ENCODE measurements around the gene CDHR1.

CDHR1 gene

DNA sequence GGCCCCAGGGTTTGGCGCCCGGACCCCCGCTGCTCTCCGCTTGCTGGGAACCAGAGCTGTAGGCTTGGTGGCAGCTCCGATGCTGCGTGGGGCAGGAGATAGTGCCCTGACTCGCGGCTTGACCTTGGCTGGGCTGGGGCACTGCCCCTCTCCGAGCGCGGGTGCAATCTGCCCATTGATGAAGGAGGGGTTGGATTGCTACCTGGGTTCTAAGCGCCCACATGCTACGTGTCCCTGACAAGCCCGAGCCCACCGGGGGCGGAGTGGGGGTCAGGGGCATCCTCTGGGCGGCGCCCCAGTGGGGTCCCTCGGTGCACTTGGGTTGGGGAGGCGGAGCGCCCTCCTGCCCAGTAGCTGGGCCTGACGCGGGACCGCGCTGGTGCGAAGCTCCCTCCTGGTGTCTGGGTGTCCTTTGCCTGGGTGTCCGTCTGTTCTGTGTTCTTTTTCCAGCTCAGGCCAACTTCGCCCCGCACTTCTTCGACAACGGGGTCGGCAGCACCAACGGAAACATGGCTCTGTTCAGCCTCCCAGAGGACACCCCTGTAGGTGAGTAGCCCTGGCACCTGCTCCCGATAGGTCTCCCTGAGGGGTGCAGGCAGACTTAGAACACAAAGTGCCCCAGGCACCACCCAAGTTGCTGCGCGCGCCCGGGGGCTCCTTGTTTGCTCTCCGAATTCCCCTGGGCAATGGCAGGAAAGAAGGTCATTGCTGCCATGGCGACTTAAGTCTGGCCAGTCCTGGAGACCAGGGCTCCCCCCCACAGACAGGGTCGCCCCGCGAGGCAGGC lies 900 bp downstream of the CDHR1 start:
- TF ChIP-seq TAF1 (IDR thresholded peaks at IDR 0.05; ENCODE audit: borderline replicate concordance, insufficient read depth, low read length): no peak
- TF ChIP-seq, protein P1, sequence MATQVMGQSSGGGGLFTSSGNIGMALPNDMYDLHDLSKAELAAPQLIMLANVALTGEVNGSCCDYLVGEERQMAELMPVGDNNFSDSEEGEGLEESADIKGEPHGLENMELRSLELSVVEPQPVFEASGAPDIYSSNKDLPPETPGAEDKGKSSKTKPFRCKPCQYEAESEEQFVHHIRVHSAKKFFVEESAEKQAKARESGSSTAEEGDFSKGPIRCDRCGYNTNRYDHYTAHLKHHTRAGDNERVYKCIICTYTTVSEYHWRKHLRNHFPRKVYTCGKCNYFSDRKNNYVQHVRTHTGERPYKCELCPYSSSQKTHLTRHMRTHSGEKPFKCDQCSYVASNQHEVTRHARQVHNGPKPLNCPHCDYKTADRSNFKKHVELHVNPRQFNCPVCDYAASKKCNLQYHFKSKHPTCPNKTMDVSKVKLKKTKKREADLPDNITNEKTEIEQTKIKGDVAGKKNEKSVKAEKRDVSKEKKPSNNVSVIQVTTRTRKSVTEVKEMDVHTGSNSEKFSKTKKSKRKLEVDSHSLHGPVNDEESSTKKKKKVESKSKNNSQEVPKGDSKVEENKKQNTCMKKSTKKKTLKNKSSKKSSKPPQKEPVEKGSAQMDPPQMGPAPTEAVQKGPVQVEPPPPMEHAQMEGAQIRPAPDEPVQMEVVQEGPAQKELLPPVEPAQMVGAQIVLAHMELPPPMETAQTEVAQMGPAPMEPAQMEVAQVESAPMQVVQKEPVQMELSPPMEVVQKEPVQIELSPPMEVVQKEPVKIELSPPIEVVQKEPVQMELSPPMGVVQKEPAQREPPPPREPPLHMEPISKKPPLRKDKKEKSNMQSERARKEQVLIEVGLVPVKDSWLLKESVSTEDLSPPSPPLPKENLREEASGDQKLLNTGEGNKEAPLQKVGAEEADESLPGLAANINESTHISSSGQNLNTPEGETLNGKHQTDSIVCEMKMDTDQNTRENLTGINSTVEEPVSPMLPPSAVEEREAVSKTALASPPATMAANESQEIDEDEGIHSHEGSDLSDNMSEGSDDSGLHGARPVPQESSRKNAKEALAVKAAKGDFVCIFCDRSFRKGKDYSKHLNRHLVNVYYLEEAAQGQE (IDR thresholded peaks at IDR 0.05; ENCODE audit: insufficient read depth in 1 of 2, low read depth in 2 of 2, low read length in 2 of 2): no peak
- no peak for TF ChIP-seq POLR2AphosphoS5 (IDR thresholded peaks at IDR 0.05; ENCODE audit: low read depth, low read length)
- no peak for TF ChIP-seq SIN3A (IDR thresholded peaks at IDR 0.05; ENCODE audit: borderline replicate concordance, insufficient read depth, low read length)
- no peak for TF ChIP-seq FOXP2 (optimal IDR thresholded peaks at IDR 0.05; ENCODE audit: borderline replicate concordance, extremely low read depth, extremely low read length, insufficient read depth)

DNA sequence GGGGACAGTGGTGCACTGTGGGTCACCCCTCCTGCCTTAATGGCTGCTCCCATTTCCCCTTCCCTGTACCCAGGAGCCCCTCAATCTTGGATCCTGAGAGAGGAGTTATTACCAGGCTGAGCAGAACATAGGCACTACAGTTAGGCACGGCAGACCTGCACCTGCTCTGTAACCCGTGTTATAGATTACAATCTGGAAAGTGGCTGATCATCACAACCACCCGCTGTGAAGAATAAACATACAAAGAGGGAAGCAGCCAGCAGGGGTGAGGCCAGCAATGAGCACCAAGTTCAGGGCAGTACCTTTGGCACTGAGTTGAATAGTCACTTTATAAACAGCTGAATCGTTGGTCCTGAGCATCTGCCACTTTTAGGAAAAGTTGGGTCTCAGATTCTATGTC lies 1.7 kb downstream of the CDHR1 start:
- TF ChIP-seq, protein P1 (IDR thresholded peaks at IDR 0.05; ENCODE audit: insufficient read depth in 1 of 2, low read depth in 2 of 2, low read length in 2 of 2): no peak
- TF ChIP-seq POLR2AphosphoS5 (IDR thresholded peaks at IDR 0.05; ENCODE audit: low read depth, low read length) (no peak), SIN3A (IDR thresholded peaks at IDR 0.05; ENCODE audit: borderline replicate concordance, insufficient read depth, low read length) (no peak), FOXP2 (optimal IDR thresholded peaks at IDR 0.05; ENCODE audit: borderline replicate concordance, extremely low read depth, extremely low read length, insufficient read depth) (no peak), TAF1 (IDR thresholded peaks at IDR 0.05; ENCODE audit: borderline replicate concordance, insufficient read depth, low read length) (no peak)

DNA sequence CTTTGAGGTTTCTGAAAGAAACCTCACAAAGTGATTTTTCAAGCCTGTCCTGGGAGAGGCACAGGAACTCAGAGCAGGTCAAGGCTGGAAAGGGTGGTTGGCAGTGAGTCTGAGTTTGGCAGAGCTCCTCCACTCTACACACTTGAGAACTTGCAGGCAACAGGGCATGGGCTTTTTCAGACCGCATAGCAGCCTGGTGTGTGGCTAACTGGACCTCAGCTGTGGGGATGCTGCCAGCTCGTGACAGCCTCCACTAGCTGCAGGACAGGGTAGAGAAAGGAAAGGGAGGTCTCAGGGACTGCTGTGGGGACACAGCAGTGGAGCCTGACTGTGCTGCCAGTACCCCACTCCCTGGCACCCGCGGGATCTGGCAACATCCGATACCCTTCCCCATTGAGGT lies 2.6 kb downstream of the CDHR1 start:
- TF ChIP-seq POLR2AphosphoS5 (IDR thresholded peaks at IDR 0.05; ENCODE audit: low read depth, low read length) (no peak), TAF1 (IDR thresholded peaks at IDR 0.05; ENCODE audit: borderline replicate concordance, insufficient read depth, low read length) (no peak), SIN3A (IDR thresholded peaks at IDR 0.05; ENCODE audit: borderline replicate concordance, insufficient read depth, low read length) (no peak), FOXP2 (optimal IDR thresholded peaks at IDR 0.05; ENCODE audit: borderline replicate concordance, extremely low read depth, extremely low read length, insufficient read depth) (no peak)
- TF ChIP-seq, protein P1 (IDR thresholded peaks at IDR 0.05; ENCODE audit: insufficient read depth in 1 of 2, low read depth in 2 of 2, low read length in 2 of 2): no peak

DNA sequence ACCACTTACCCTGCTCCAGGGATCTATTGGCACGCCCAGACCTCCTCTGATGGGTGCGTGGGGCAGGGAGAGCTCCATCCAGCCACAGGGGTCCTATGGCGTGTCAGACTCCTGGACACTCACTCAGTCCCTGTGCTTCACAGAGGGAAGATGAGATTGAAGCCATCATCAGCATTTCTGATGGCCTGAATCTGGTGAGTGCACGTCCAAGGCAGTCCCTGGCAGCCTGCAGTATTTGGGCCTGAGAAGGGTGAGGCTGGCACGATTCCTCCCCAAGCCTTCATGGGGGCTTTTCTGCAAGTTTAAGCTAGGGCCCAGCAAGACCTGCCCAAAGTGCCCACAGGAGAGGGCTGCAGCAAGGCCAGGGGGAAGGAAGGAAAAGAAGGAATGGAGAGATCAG lies 3.3 kb downstream of the CDHR1 start:
- TF ChIP-seq, protein P1 (IDR thresholded peaks at IDR 0.05; ENCODE audit: insufficient read depth in 1 of 2, low read depth in 2 of 2, low read length in 2 of 2): no peak
- no peak for TF ChIP-seq SIN3A (IDR thresholded peaks at IDR 0.05; ENCODE audit: borderline replicate concordance, insufficient read depth, low read length)
- no peak for TF ChIP-seq TAF1 (IDR thresholded peaks at IDR 0.05; ENCODE audit: borderline replicate concordance, insufficient read depth, low read length)
- no peak for TF ChIP-seq FOXP2 (optimal IDR thresholded peaks at IDR 0.05; ENCODE audit: borderline replicate concordance, extremely low read depth, extremely low read length, insufficient read depth)
- TF ChIP-seq POLR2AphosphoS5 (IDR thresholded peaks at IDR 0.05; ENCODE audit: low read depth, low read length): no peak

Data from PFSK-1 (cell line).